Measurements from ENCODE around the gene ZNF462. TPM values are rescaled to one million over a fixed set of nuclear protein-coding genes. Genes with fewer than 3 reads are reported as not detected.

ZNF462 gene
- polyA plus RNA-seq, 3 donors, result not detected

- H3K27me3 ChIP-seq (ENCODE audit: control insufficient read depth in 2 of 2, insufficient read depth in 2 of 2, low read length in 2 of 2), result no peaks in the 10 kb centered on the region
- WGBS (ENCODE audit: insufficient coverage), result 89% methylated on average over 3 of the region's 4 CpGs
- H3K27me3 Mint-ChIP-seq (ENCODE audit: low read depth in 3 of 3), result peaks cover 2 to 3% (median 2%) of the 10 kb centered on the region in 3 donors
- no peak overlapping the region for H3K9ac ChIP-seq (ENCODE audit: insufficient read depth, low read length, poor library complexity, severe bottlenecking)
- no peak overlapping the region for H3K4me3 Mint-ChIP-seq
- no peaks in the 10 kb centered on the region for H3K36me3 ChIP-seq (replicated peaks in 1 of 2; ENCODE audit: control insufficient read depth in 1 of 2, insufficient read depth in 2 of 2, low read length in 2 of 2)
- no peak overlapping the region for H3K27ac ChIP-seq (ENCODE audit: low read depth in 1 of 2, low read length in 2 of 2)
- H2AFZ ChIP-seq (ENCODE audit: insufficient read depth, low read depth, low read length, poor library complexity, severe bottlenecking), result no peak overlapping the region
- no peaks in the 10 kb centered on the region for H3K36me3 Mint-ChIP-seq
- H3K9me3 Mint-ChIP-seq, result peaks cover 0 to 12% (median 5%) of the 10 kb centered on the region in 7 donors
- TF ChIP-seq CTCF (IDR thresholded peaks at IDR 0.05), result no peak
- H3K27ac Mint-ChIP-seq, result no peak overlapping the region
- H4K20me1 ChIP-seq (ENCODE audit: insufficient read depth, low read length), result no peaks in the 10 kb centered on the region
- intact Hi-C loops (cut with micrococcal nuclease), result no loop called here
- no peak overlapping the region for H3K4me2 ChIP-seq (replicated peaks; ENCODE audit: extremely low read depth, low read length, poor library complexity, severe bottlenecking)
- no peaks in the 10 kb centered on the region for H3K4me1 ChIP-seq (ENCODE audit: control insufficient read depth in 1 of 2, insufficient read depth in 2 of 2, low read length in 2 of 2)
- no peaks in the 10 kb centered on the region for H3K79me2 ChIP-seq (ENCODE audit: insufficient read depth, low read length)
- H3K4me3 ChIP-seq (replicated peaks in 1 of 3; ENCODE audit: low read depth in 2 of 3, low read length in 3 of 3), result no peak overlapping the region
- H3K4me1 Mint-ChIP-seq, result no peaks in the 10 kb centered on the region
- no peak for DNase-seq
- peaks cover 0 to 5% of the 10 kb centered on the region in 2 donors for H3K9me3 ChIP-seq (replicated peaks in 1 of 2; ENCODE audit: control insufficient read depth in 1 of 2, insufficient read depth in 1 of 2, low read length in 2 of 2)
Measured at GRCh38 chr9:107036367-107036766, 173.4 kb downstream of the ZNF462 start.

GRCh38 chr9:107039542-107039941 lies 176.6 kb downstream of the ZNF462 start:
- H3K36me3 Mint-ChIP-seq, result no peaks in the 10 kb centered on the region
- no peaks in the 10 kb centered on the region for H3K9me3 ChIP-seq (replicated peaks in 1 of 2; ENCODE audit: control insufficient read depth in 1 of 2, insufficient read depth in 1 of 2, low read length in 2 of 2)

More at GRCh38 chr9:107039542-107039941, 176.6 kb downstream of the ZNF462 start:
- no peaks in the 10 kb centered on the region for H3K36me3 ChIP-seq (replicated peaks in 1 of 2; ENCODE audit: control insufficient read depth in 1 of 2, insufficient read depth in 2 of 2, low read length in 2 of 2)
- TF ChIP-seq CTCF (IDR thresholded peaks at IDR 0.05), result no peak
- H3K4me1 Mint-ChIP-seq, result no peaks in the 10 kb centered on the region
- DNase-seq, result no peak
- H3K4me2 ChIP-seq (replicated peaks; ENCODE audit: extremely low read depth, low read length, poor library complexity, severe bottlenecking), result no peak overlapping the region
- H3K27me3 Mint-ChIP-seq (ENCODE audit: low read depth in 3 of 3), result peaks cover 0 to 2% (median 1%) of the 10 kb centered on the region in 3 donors
- H2AFZ ChIP-seq (ENCODE audit: insufficient read depth, low read depth, low read length, poor library complexity, severe bottlenecking), result no peak overlapping the region
- H4K20me1 ChIP-seq (ENCODE audit: insufficient read depth, low read length), result no peaks in the 10 kb centered on the region
- no peak overlapping the region for H3K27ac ChIP-seq (ENCODE audit: low read depth in 1 of 2, low read length in 2 of 2)
- H3K4me3 ChIP-seq (replicated peaks in 1 of 3; ENCODE audit: low read depth in 2 of 3, low read length in 3 of 3), result no peak overlapping the region
- WGBS (ENCODE audit: insufficient coverage), result no CpG with 5 or more reads among the region's 4 CpGs
- intact Hi-C loops (cut with micrococcal nuclease), result no loop called here
- H3K4me3 Mint-ChIP-seq, result no peak overlapping the region
- peaks cover 0 to 1% (median 0%) of the 10 kb centered on the region in 7 donors for H3K9me3 Mint-ChIP-seq
- H3K4me1 ChIP-seq (ENCODE audit: control insufficient read depth in 1 of 2, insufficient read depth in 2 of 2, low read length in 2 of 2), result no peaks in the 10 kb centered on the region
- no peak overlapping the region for H3K27ac Mint-ChIP-seq
- H3K79me2 ChIP-seq (ENCODE audit: insufficient read depth, low read length), result no peaks in the 10 kb centered on the region
- H3K27me3 ChIP-seq (ENCODE audit: control insufficient read depth in 2 of 2, insufficient read depth in 2 of 2, low read length in 2 of 2), result no peaks in the 10 kb centered on the region
- H3K9ac ChIP-seq (ENCODE audit: insufficient read depth, low read length, poor library complexity, severe bottlenecking), result no peak overlapping the region
